Middle frontal gyrus (tissue), 1 donor: ENCODE measurements around the gene IP6K3.

ENCODE experiments used
- DNase-seq: peaks from one replicate; pipeline ENCODE4 v3.0.0-alpha.2; 2015; ENCODE audit warnings: low spot score; ENCODE audit errors: extremely low spot score

The IP6K3 gene

GRCh38 chr6:33693186-33694105 is 53.3 kb downstream of the IP6K3 start:
- no peak for DNase-seq

DNA sequence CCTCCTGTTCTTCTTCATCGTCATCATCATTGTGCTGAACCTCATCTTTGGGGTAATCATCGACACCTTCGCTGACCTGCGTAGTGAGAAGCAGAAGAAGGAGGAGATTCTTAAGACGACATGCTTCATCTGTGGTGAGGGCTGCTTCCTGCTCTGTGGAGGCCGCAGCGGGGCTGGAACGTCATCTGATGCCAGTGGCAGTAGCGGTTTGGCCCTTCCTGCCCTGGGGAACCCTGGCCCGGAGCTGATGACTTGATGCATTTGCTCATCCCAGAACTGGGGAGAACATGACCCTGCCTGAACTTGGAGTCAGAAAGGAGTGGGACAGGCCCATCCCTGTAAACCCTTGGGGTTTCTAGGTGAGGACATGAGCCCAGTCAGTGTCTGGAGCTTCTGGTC is 53.9 kb downstream of the IP6K3 start:
- DNase-seq = no peak

GRCh38 chr6:33692078-33692759 is 54.5 kb downstream of the IP6K3 start:
- no peak for DNase-seq

- no peak for DNase-seq
Measured at GRCh38 chr6:33691456-33692077, 55.1 kb downstream of the IP6K3 start.

DNA sequence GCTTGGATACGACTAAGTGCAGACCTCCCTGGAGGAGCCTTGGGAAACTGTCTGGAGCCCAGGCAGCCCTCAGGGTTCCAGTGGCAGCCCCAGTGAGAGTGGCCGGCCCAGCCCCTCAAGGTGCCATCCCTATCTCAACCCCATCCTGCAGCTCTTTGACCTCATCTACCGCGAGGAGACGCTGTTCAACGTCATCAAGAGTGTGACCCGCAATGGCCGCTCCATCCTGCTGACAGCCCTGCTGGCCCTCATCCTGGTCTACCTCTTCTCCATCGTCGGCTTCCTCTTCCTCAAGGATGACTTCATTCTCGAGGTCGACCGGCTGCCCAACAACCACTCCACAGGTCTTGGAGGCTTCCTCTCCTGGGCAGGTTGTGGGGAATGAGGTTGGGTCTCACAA is 55.9 kb downstream of the IP6K3 start:
- no peak for DNase-seq

GRCh38 chr6:33689879-33690278 is 56.8 kb downstream of the IP6K3 start:
- DNase-seq = no peak

- no peak for DNase-seq
Measured at GRCh38 chr6:33689148-33689494, 57.6 kb downstream of the IP6K3 start.

- no peak for DNase-seq
Measured at GRCh38 chr6:33688451-33689147, 58.1 kb downstream of the IP6K3 start.

DNA sequence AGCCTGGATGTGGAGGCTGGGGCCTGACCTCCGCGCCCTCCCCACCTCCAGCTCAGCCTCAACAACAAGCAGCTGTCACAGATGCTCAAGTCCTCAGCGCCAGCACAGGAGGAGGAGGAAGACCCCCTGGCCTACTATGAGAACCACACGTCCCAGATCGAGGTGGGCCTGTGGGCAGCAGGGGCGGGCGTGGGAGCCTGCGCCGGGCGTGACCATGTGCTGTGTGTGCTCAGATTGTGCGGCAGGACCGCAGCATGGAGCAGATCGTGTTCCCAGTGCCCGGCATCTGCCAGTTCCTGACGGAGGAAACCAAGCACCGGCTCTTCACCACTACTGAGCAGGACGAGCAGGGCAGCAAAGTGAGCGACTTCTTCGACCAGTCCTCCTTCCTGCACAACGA is 58.7 kb downstream of the IP6K3 start:
- no peak for DNase-seq

DNA sequence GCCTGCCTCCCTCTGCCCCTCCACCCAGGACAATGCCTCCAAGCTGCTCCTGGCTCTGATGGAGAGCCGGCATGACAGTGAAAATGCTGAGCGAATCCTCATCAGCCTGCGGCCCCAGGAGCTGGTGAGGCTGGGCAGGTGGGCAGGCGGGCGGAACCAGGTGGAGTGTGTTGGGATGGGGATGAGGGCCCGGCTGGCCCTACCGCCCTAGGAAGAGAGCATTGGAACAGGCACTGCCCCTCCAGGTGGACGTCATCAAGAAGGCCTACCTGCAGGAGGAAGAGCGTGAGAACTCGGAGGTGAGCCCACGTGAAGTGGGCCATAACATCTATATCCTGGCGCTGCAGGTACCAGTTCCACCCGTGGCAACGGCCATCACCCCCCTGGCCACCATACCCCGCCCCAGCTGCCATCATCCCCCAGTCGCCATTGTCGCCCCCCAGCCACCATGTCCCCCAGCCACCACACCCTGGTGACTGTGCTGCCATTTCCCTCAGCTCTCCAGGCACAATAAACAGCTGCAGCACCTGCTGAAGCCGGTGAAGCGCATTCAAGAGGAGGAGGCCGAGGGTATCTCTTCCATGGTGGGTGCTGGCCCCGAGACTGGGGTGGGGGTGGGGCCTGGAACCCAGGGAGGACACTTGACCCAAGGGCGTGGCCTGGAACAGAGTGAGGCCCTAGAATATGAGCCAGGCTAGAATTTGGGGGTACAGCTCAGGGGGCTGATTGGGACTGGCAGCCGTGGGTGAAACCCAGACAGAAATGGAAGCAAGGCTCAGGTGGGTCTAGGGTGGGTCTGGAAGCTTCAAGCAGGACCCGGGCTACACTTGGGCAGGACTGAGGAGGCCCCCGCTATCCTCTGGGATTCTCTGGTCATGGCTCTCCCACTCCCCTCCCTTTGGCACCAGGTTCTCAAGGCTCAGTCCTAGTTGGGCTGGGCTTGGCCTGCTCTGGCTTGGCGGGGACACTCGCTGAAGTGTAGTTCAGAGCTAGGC is 59.4 kb downstream of the IP6K3 start:
- DNase-seq = no peak

DNA sequence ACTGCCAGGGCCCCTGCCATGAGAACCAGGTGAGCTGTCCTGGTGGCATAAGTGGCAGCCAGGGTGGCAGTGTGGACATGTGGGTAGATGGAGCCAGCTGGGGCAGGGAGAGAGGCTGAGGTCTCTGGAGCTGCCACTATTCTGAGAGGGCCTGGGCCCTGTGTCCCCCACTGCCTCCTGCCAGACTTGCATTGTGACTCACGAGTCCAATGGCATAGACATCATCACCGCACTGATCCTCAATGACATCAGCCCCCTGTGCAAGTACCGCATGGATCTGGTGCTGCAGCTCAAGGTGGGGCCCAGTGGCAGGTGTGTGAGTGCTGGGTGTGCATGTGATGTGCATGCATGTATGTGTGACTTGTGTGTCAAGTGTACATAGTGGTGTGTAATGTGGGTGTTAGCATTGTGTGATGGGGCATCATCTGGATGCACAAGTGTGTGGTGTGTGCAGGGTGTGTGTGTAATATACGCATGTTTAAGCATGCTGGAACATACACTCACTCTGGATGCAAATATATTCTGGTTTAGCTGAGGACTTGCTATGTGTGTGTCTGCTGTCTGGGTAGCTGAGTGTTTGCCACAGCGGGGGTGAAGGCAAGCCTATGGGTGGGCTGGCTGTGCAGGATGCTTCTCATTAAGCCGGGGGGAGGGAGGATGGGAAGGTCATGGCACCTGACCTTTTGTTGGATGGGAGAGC is 60.3 kb downstream of the IP6K3 start:
- no peak for DNase-seq

DNA sequence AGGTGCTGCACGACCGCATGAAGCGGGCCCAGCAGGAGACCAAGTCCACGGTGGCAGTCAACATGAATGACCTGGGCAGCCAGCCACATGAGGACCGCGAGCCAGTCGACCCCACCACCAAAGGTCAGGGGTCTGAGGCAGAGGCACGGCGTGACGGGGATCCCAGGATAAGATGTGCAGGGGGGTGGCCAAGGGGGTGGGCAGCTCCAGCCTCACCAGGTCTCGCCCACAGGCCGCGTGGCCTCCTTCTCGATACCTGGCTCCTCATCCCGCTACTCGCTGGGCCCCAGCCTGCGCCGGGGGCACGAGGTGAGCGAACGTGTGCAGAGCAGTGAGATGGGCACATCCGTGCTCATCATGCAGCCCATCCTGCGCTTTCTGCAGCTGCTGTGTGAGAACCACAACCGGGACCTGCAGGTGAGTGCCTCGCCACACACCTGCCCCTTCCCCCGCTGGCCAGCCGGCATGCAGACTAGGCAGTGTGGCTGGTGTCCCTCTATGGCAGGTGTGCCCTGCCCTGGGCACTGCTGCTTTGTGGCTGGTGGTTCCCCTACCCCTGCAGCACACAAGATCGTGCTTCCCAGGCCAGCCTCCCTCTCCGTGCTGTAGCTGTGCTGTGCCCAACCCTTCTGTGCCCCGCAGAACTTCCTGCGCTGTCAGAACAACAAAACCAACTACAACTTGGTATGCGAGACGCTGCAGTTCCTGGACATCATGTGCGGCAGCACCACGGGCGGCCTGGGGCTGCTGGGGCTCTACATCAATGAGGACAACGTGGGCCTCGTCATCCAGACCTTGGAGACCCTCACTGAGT is 61.1 kb downstream of the IP6K3 start:
- DNase-seq = no peak

GRCh38 chr6:33684983-33685382 is 61.7 kb downstream of the IP6K3 start:
- DNase-seq = no peak

DNA sequence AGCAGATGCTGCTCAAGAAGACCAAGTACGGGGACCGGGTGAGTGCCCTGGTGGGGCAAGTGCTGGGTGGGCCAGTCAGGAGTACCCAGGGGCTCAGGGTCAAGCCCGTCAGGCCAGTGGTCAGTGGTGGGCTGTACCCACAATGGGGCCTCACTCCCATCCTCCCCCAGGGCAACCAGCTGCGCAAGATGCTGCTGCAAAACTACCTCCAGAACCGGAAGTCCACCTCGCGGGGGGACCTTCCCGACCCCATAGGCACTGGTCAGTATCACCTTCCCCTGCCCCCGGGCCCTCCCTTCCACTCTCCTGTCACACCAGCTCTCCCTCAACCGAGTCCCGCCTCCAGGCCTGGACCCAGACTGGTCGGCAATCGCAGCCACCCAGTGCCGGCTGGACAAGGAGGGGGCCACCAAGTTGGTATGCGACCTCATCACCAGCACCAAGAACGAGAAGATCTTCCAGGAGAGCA is 62.2 kb downstream of the IP6K3 start:
- DNase-seq = no peak

DNA sequence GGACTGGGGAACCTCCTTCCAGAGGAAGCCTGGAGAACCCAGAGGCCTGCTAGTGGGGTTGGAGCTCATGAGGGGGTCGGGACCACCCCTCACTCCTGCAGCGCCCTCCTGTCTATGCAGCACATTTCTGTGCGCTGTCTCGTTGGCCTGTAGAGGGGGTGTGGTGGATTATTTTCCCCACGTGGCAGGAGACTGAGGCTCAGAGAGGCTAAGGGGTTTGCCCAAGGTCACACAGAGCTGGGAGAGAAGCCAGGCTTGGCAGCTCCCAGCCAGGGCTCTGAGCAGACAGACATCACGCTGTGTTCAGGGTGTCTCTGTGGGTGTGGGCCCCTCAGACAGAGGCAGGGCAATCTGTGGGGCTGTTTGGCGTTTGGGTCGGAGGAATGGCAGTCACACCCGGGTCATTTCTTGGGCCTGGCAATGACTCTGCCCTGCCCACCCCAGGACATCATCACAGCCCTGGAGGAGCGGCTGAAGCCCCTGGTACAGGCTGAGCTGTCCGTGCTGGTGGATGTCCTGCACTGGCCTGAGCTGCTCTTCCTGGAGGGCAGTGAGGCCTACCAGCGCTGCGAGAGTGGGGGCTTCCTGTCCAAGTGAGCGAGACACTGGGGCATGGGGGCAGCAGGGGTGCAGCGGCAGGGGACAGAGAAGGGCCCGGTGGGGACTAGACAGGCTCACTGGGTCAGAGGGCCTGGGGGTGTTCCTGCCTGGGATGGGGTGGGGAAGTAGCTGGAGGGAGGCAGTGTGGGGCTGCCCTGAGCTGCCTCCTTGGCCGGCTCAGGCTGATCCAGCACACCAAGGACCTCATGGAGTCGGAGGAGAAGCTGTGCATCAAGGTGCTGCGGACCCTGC is 62.9 kb downstream of the IP6K3 start:
- no peak for DNase-seq

GRCh38 chr6:33683051-33683571 is 63.6 kb downstream of the IP6K3 start:
- no peak for DNase-seq

- DNase-seq = no peak
Measured at GRCh38 chr6:33682341-33682740, 64.4 kb downstream of the IP6K3 start.

DNA sequence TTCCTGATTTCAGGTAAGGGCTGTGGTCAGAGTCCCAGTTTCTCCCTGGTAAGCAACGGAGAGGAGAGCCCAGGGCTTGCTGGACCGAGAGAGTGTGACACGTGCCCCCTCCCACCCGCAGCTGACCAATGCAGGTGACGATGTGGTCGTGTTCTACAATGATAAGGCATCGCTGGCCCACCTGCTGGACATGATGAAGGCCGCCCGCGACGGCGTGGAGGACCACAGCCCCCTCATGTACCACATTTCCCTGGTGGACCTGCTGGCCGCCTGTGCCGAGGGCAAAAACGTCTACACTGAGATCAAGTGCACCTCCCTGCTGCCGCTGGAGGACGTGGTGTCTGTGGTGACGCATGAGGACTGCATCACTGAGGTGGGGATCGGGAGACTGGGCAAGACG is 66.9 kb downstream of the IP6K3 start:
- DNase-seq = no peak
